GM21576 (cell line): Measurements from ENCODE around the gene VPS11.

Experiments
- ATAC-seq: cut with Tn5 transposase; IDR thresholded peaks from one replicate; pipeline ENCODE4 v1.9.1; 2021; ENCODE audit warnings: mild to moderate bottlenecking, moderate library complexity; ENCODE audit not compliant: unreplicated experiment

The VPS11 gene

DNA sequence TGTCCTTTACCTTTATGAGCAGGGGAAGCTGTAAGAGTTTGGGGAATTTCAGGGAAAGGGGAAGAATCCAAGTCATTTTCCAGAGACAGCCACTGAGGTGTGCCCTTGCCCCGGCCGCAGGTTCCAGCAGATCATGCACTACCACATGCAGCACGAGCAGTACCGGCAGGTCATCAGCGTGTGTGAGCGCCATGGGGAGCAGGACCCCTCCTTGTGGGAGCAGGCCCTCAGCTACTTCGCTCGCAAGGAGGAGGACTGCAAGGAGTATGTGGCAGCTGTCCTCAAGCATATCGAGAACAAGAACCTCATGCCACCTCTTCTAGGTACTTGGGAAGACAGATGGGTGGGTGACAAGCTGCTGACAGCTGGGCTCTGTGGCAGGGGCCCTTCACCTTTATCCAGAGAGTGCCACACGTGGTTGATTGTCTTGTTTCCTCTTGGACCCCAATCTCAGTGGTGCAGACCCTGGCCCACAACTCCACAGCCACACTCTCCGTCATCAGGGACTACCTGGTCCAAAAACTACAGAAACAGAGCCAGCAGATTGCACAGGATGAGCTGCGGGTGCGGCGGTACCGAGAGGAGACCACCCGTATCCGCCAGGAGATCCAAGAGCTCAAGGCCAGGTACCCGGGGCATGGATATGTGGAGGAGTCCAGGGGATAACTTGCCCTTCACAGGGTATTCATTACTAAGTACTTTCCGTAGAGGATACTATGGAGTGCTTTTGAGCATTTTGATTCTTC lies 11.2 kb downstream of the VPS11 start:
- ATAC-seq, result no peak

DNA sequence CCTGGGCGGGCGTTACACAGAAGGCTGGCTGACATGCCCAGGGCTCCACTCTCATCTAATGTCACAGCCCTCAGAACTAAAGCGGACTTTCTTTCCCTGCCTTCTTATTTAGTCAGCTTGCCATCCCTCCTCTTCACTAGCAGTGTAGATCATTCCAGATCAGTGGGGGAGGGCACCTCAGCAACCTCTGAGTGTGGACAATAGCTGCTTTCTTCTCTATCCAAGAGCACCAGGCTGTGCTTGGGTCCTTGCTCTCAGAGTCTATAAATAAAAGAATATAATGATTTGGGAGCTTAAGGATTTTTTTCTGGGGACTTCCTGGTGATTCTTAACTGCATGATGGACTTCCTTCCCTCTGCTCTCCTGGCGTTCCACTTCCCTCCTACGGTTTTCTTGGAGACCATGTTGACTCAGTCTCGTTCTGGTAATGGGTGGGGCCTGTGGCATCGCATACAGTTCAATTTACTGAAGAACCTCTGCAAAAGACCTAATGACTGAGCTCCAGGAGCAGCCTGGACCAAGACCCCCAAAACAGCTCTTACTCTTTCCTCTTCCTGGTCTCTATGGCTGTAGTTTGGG lies 14.2 kb downstream of the VPS11 start:
- ATAC-seq, result no peak

DNA sequence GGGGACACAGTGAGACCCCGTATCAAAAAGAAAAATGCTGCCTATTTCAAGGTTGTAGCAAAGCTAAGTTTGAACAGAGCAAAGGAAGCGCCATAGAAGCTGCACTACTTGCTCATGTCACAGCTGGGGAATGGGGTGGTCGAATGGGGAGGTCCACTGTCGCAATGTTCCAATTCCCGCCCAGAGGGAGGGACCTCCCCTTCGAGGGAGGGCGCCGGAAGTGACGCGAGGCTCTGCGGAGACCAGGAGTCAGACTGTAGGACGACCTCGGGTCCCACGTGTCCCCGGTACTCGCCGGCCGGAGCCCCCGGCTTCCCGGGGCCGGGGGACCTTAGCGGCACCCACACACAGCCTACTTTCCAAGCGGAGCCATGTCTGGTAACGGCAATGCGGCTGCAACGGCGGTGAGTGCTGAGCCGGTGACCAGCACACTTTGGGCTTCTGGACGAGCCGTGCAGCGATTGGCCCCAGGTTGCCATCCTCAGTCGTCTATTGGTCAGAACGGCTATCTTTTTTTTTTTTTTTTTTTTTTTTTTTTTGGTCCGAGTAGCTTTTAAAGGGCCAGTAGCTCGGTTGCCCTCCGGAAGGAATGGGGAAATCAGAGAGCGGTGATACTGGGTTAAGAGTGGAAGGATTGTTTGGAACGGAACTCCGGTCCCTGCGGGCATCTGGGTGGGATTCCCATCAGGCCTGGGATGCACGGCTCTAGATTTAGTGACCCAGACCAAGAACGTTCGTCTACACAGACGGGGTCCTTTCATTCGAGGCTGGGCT lies 17.2 kb downstream of the VPS11 start, which contains the start of gene HMBS:
Gene HMBS (plus strand): TSS at position 219 of the 774 bp plus-strand sequence. CDS start 153 bp downstream, at position 372.
- ATAC-seq, result peak; percentile 89

DNA sequence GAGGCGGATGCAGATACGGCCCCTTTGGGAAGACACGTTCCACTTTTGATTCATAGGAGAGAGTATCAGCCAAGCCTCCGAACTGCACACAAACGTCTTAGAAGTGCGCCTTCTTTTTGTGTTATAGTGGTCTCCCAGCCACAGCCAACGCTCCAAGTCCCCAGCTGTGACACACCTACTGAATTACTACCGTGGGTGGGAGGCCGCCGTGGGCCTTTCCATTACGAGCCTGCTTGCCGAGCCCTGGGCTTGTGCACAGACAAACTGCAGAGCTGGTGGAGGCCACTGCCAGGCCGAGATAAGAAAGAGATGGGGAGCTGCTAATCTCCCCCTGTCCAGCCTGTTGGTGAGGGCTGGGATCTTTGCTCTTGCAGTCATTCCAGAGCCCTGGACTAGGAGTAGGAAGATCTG lies 17.8 kb downstream of the VPS11 start:
- peak; percentile 16 for ATAC-seq

DNA sequence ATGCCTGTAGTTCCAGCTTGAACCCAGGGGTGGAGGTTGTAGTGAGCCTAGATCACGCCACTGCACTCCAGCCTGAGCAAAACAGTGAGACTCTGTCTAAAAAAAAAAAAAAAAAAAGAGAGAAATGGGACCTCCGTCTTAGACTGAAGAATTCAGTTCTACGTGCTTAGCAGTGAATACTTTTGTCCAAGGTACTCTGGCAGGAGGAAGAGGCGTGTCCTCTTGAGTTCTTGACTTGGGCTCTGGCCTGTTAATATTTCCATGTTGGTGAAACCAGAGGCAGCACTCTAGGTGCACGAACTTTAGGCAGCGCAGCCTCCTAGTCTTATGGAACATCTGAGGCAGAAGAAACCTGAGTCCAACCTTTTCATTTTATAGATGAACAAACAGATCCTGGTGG lies 19.5 kb downstream of the VPS11 start:
- ATAC-seq, result no peak

DNA sequence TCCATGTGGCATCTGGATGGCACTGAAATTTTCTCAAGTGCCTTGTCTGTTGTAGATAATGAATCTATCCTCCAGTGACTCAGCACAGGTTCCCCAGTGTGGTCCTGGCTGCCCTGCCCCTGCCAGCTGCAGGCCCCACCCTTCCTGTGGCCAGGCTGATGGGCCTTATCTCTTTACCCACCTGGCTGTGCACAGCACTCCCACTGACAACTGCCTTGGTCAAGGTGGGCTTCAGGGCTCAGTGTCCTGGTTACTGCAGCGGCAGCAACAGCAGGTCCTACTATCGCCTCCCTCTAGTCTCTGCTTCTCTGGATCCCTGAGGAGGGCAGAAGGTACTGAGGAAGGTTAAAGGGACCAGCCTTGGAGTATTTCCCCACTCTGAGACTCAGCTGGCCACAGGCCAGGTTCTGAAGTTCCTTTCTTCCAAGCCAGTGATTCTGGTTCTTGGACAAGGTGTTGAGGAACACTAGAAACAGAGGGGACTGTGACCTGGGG lies 20.2 kb downstream of the VPS11 start:
- no peak for ATAC-seq

DNA sequence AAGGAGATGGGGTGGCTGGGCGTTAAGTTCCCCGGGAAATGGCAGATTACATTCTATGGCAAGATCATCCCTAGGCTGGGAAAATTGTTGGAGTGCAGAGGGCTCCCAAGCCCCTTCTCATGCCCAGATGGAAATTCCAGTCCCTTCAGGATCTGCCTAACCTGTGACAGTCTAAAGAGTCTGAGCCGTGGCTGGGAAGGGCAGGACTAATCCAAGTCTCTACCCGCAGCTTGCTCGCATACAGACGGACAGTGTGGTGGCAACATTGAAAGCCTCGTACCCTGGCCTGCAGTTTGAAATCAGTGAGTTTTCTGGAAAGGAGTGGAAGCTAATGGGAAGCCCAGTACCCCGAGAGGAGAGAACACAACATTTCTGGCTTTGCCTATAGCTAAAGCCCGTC lies 20.8 kb downstream of the VPS11 start:
- ATAC-seq, result no peak

DNA sequence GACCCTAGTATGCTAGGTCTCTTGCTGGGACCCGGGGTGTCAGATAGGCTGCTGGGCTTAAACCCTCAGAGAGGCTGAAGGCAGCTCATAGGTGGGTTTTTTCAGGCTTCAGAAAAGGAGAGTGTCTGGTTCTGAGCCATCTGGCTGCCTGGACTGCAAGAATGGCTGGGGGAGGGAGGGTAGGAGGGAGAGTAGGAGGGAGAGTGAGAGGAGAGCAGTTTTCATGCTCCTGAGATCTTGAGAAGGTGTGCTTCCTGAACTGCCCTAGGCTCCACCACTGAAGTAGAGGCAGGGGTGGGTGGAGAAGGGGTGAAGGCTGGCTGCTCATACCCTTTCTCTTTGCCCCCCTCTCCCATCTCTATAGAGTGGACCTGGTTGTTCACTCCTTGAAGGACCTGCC lies 21.7 kb downstream of the VPS11 start:
- ATAC-seq, result no peak

DNA sequence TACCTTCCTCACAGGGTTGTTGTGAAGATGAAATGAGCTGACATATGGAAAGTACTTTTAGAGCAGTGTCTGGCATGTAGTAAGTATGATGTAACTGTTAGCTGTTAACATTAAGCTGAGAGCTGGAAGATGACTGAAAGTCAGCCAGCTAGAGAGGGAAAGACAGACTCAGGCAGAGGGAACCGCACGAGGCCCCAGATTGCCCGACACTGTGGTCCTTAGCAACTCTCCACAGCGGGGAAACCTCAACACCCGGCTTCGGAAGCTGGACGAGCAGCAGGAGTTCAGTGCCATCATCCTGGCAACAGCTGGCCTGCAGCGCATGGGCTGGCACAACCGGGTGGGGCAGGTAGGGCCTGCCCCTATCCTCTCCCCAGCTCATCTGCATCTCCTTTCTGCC lies 23.6 kb downstream of the VPS11 start:
- ATAC-seq, result no peak

DNA sequence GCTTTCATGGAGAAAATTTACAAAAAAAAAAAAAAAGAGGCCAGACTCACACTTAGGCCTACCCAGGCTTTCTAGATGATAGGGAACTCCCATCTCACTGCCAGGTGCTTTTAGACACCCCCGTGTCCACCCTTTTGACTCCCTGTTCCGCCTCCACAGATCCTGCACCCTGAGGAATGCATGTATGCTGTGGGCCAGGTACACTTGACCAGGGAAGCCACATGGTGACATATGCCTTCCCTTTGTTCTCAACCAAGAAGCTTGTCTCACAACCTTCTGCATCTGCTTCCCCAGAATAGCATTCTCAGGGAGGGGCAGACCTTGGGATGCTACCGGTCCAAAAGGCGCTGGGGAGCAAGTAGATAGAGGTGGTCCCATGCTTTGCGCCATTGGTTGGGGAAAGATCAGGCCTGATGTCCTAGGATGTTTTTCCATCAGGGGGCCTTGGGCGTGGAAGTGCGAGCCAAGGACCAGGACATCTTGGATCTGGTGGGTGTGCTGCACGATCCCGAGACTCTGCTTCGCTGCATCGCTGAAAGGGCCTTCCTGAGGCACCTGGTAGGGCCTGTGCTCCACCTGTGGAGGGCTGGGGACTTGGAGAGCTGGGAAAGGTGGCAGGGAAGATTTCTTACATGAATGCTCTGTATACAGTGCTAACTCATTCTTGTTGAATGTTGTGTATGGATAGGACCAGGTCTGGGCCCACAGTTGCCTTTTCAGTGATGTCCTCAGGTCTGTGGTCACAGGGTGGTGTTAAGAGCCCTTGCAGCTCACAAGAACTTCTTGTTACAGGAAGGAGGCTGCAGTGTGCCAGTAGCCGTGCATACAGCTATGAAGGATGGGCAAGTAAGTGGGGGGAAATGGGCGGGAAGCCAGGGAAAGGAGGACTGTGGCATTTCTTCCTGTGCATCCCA lies 24.6 kb downstream of the VPS11 start:
- ATAC-seq, result no peak

DNA sequence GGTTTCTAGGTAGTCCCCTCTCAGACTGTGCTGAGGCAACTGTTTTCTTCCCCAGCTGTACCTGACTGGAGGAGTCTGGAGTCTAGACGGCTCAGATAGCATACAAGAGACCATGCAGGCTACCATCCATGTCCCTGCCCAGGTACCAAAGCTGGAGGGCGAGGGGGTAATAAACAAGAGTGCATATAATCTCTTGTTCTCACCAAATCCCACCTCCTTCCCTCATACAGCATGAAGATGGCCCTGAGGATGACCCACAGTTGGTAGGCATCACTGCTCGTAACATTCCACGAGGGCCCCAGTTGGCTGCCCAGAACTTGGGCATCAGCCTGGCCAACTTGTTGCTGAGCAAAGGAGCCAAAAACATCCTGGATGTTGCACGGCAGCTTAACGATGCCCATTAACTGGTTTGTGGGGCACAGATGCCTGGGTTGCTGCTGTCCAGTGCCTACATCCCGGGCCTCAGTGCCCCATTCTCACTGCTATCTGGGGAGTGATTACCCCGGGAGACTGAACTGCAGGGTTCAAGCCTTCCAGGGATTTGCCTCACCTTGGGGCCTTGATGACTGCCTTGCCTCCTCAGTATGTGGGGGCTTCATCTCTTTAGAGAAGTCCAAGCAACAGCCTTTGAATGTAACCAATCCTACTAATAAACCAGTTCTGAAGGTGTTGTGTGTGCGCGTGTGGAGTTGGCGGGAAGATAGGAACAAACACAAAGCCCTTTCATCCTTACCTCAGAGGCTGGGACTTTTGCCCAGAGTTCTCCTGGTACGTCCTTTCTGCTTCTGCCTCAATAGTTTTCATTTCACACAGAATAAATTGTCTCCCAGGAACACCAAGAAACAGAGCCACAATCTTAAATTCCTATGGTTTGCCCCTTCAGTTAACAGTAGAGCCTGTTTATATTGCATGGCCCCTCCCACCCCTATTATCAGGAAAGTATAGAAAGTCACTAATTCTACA lies 25.5 kb downstream of the VPS11 start:
- ATAC-seq, result no peak

DNA sequence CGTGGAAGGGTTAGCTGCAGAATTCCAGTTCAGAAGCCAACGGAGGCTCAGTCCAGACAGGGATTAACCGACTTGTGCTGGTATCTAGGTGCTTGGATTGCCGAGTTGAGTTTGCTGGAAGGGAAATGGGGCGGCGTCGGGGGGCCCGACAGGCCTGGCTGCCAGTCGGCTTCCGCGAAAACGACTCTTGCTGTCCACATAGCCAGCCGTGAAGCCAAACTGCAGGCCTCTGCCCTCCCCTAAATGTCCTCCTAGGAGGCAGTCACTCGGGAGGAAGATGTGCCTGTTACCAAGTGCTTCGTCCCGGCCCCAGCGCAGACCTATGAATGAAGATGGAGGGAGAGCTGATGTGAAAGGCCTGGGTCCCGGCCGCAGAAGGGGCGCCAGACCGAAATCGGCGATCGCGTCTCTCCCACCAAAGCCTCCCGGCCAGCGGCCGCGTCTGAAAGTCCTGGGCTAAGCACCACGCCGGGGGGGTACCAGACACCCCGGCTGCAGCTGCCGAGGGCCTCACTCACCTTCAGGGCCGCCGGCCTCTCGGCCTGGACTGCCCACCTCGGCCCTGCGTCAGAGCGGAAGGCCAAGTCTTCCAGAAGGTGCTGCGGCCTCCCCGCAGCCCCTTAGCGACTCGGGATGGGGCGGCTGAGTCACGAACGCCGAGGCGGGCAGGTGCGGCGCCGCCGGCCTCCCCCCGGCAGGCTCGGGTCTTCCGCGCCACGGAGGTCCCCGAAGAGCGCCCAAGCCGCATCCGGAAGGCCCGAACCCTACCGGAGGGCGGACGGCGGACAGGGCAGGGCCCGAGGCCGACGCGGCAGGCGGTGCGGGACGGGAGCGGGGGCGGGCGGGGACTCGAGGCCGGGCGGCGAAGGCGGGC lies 26.6 kb downstream of the VPS11 start:
- no peak for ATAC-seq

DNA sequence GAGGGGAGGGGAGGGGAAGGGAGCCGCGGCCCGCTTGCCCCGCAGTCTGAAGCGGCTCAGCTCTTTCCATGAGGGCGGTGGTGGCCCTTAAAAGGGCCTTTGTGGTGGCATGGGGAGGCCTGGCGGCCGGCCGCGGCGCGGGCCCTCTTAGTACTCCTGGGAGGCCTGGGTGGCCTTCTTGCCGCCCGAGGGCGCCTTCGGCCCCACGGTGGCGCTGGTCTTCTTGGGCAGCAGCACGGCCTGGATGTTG lies 27.1 kb downstream of the VPS11 start:
- ATAC-seq, result peak; percentile 34

DNA sequence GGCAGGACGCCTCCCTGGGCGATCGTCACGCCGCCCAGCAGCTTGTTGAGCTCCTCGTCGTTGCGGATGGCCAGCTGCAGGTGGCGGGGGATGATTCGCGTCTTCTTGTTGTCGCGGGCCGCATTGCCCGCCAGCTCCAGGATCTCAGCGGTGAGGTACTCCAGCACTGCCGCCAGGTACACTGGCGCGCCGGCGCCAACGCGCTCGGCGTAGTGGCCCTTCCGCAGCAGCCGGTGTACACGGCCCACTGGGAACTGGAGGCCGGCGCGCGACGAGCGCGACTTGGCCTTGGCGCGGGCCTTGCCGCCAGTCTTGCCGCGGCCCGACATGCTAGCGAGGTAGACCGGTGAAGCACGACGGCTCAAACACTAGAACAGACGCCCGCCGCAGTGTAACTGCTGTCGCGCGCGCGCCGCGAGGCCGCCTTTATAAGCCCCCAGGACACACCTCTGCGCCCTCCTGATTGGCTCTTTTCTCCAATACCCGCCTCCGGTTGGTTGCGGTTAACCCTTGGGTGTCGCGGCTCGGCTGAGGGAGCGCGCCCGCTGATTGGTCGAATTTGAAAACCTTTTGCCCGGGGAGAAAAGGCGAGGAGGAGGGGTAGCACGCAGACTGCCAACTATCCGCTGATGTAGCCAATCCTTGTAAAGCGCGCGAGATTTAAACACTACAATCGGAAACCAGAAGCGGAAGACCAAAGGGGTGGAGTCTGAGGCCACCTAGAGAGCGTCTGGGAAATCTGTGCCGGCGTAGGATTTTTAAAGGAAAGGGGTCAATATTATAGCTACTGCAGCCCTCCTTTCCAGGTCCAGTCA lies 27.7 kb downstream of the VPS11 start:
- peak; percentile 80 for ATAC-seq

DNA sequence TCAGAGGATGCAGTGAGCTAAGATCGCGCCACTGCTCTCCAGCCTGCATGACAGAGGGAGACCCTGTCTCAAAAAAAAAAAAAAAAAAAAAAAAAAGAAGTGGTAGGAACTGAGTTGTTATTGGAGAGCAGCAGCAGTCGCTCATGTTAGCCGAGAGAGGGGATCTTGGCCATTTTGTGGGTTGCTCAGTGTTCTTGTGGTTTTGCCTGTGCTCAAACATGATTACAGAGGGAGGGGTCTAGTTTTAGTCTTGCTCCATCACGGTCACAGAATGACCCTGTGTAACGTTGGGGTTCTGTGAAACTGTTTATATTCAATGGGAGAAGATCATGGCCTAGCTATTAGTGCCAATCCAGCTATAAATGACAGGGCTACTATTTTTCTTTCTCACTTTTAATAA lies 32.1 kb downstream of the VPS11 start:
- no peak for ATAC-seq

DNA sequence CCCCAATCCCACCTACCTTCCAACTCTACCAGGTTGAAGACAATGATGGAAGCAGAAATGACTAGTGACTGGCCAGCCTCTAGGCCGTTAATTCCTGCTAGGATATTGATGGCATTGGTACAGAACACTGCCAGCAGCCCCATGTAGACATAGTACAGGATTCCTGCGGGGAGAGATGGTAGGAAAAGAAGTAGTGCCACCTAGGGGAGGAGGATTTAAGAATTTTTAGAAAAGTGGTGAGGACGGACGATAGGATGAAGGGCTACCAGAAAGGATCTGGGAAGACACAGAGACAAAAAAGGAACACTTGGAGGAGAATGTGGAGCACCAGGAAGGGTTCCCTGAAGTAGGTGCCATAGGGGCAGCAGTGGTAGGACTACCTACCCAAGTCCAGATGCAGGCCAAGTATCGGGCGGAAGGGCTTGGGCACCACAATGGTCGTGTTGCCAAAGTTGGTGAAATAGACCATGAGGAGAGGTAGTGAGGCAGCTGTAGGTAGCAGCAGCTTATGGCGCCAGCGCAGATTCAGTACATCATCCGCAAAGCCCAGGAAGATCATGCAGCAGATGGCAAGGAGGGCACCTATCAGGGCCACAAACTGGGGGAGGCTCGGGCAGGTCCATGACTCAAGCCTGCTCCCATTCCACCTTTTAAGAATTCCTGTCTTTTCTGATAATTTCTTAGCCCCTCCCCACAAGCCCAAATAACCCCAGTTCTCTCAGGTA lies 32.8 kb downstream of the VPS11 start:
- no peak for ATAC-seq

DNA sequence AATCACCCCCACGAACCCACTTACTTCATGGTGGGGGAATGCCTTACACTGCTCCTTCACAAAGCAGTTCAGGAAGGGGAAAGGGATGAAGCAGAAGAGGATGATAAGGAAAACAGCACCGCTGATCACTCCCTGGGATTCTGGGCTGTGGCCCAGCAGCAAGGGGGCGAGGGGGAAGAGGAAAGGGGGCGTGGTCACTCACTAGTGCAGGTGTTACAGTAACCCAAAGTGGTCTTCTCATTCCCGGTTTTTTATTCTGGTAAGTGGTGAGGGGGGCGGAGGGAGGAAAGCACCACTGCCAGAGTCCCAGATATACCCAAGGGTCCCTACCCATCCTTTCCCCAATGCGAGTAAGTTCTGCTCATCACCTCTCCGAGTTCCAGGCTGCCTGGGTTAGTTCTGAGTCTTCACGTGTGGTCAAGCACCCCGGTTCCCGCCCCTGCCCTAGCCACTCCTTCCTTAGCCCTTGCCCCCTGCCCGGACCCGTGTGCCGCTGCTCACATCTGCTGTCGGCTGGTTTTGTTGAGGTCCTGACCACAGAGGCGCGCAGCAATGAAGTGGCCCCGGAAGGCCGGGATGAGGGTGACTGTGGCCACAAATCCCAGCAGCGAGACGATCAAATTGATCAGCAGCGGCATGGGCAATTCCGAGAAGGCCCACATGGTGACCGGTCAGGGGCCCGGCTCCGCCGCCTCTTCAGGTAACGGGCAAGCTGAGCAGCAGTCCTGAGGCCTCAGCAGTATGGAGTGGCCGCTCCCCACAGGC lies 33.6 kb downstream of the VPS11 start:
- ATAC-seq, result peak; percentile 14
